Trophoblast cell (in vitro differentiated cells and primary cell): ENCODE measurements around the gene NOXA1.

Experiments used
- DNase-seq, 2 donors: peaks; one replicate each; pipeline ENCODE4 v3.0.0-alpha.2; 2016
- H2AFZ ChIP-seq: 2 replicates; pipeline ENCODE4 v1.6.1; 2013; ENCODE audit warnings: low read length, moderate library complexity, mild to moderate bottlenecking; ENCODE audit not compliant: insufficient read depth, poor library complexity
- H2AK5ac ChIP-seq: 2 replicates; pipeline ENCODE4 v1.6.1; 2013; ENCODE audit warnings: mild to moderate bottlenecking, low read length
- H2BK120ac ChIP-seq: 2 replicates; pipeline ENCODE4 v1.6.1; 2013; ENCODE audit warnings: low read length, mild to moderate bottlenecking, moderate library complexity; ENCODE audit not compliant: insufficient read depth, poor library complexity
- H2BK12ac ChIP-seq: 2 replicates; pipeline ENCODE4 v1.6.1; 2013; ENCODE audit warnings: mild to moderate bottlenecking, low read length, moderate library complexity
- H2BK5ac ChIP-seq: 2 replicates; pipeline ENCODE4 v1.6.1; 2013; ENCODE audit warnings: low read length, low read depth, moderate library complexity, mild to moderate bottlenecking; ENCODE audit not compliant: poor library complexity
- H3K14ac ChIP-seq: 2 replicates; pipeline ENCODE4 v1.6.1; 2013; ENCODE audit warnings: mild to moderate bottlenecking, low read length
- H3K18ac ChIP-seq: 2 replicates; pipeline ENCODE4 v1.6.1; 2013; ENCODE audit warnings: mild to moderate bottlenecking, low read length
- H3K23ac ChIP-seq: 2 replicates; pipeline ENCODE4 v1.6.1; 2013; ENCODE audit warnings: low read length
- H3K27ac ChIP-seq: 2 replicates; pipeline ENCODE4 v1.5.1; 2013; ENCODE audit warnings: low read depth, mild to moderate bottlenecking, inconsistent platforms, low read length, moderate library complexity
- H3K27me3 ChIP-seq: 2 replicates; pipeline ENCODE4 v1.6.1; 2013; ENCODE audit warnings: inconsistent platforms, mild to moderate bottlenecking, low read length, moderate library complexity; ENCODE audit not compliant: insufficient read depth
- H3K36me3 ChIP-seq, 2 experiments: 1 replicate in 1 of 2; 2 replicates in 1 of 2; pipeline ENCODE4 v1.6.1; 2013; ENCODE audit warnings: low read length in 2 of 2, mild to moderate bottlenecking in 2 of 2, moderate library complexity in 1 of 2; ENCODE audit not compliant: insufficient read depth in 2 of 2, control insufficient read depth in 1 of 2
- H3K4ac ChIP-seq: 2 replicates; pipeline ENCODE4 v1.6.1; 2013; ENCODE audit warnings: low read depth, mild to moderate bottlenecking, low read length, moderate library complexity
- H3K4me1 ChIP-seq, 2 experiments: 1 replicate in 1 of 2; 2 replicates in 1 of 2; pipeline ENCODE4 v1.6.1; 2013; ENCODE audit warnings: low read length in 2 of 2, mild to moderate bottlenecking in 2 of 2, moderate library complexity in 1 of 2; ENCODE audit not compliant: insufficient read depth in 2 of 2, control insufficient read depth in 1 of 2
- H3K4me2 ChIP-seq: 2 replicates; pipeline ENCODE4 v1.6.1; 2013; ENCODE audit warnings: inconsistent platforms, mild to moderate bottlenecking, low read length, moderate library complexity
- H3K4me3 ChIP-seq: 2 replicates; pipeline ENCODE4 v1.5.1; 2013; ENCODE audit warnings: mild to moderate bottlenecking, low read depth, low read length, inconsistent platforms
- H3K79me1 ChIP-seq: one replicate; pipeline ENCODE4 v1.6.1; 2013; ENCODE audit warnings: low read length
- H3K79me2 ChIP-seq: 2 replicates; pipeline ENCODE4 v1.6.1; 2013; ENCODE audit warnings: low read length, mild to moderate bottlenecking; ENCODE audit not compliant: control insufficient read depth, insufficient read depth, poor library complexity
- H3K9ac ChIP-seq: 2 replicates; pipeline ENCODE4 v1.6.1; 2013; ENCODE audit warnings: mild to moderate bottlenecking, low read length
- H3K9me3 ChIP-seq: 2 replicates; pipeline ENCODE4 v1.6.1; 2013; ENCODE audit warnings: low read depth, mild to moderate bottlenecking, control low read depth, inconsistent platforms, low read length; ENCODE audit not compliant: insufficient read depth
- H4K12ac ChIP-seq: 2 replicates; pipeline ENCODE4 v1.6.1; 2013; ENCODE audit warnings: low read depth, mild to moderate bottlenecking, low read length, moderate library complexity
- H4K8ac ChIP-seq: 2 replicates; pipeline ENCODE4 v1.6.1; 2013; ENCODE audit warnings: low read depth, mild to moderate bottlenecking, low read length, moderate library complexity
- H4K91ac ChIP-seq: one replicate; pipeline ENCODE4 v1.6.1; 2013; ENCODE audit warnings: low read depth, mild to moderate bottlenecking, low read length, moderate library complexity
- WGBS: extraction: QIAGEN DNeasy Blood & Tissue Kit; methylation state at CpG from one replicate; pipeline ENCODE4 v1.1.7; 2013; ENCODE audit warnings: missing lambda C conversion rate; ENCODE audit not compliant: insufficient read length, insufficient coverage; ENCODE audit errors: extremely low coverage; 5-methylcytosine and 5-hydroxymethylcytosine counted together

NOXA1 gene

GRCh38 chr9:137394866-137395665 is 28.1 kb upstream of the NOXA1 start:
- WGBS: no CpG with 5 or more reads among the region's 36 CpGs
- Histone ChIP-seq H2AFZ (no peak overlapping the region), H4K91ac (no peak overlapping the region), H3K9ac (no peak overlapping the region), H3K4me1 (peaks cover 0 to 5% of the 10 kb centered on the region in 2 experiments), H3K36me3 (no peaks in the 10 kb centered on the region), H3K14ac (no peak overlapping the region), H3K79me1 (no peaks in the 10 kb centered on the region), H3K27me3 (no peaks in the 10 kb centered on the region), H2BK5ac (no peak overlapping the region), H2BK12ac (no peak overlapping the region), H3K18ac (no peak overlapping the region), H3K23ac (no peak overlapping the region), H2AK5ac (no peak overlapping the region), H3K79me2 (no peaks in the 10 kb centered on the region), H3K4me2 (no peak overlapping the region), H4K12ac (no peak overlapping the region), H4K8ac (no peak overlapping the region), H3K9me3 (peaks cover 3% of the 10 kb centered on the region), H3K4ac (no peak overlapping the region), H3K27ac (no peak overlapping the region), H3K4me3 (no peak overlapping the region), H2BK120ac (no peak overlapping the region)
- DNase-seq: no peak

DNA sequence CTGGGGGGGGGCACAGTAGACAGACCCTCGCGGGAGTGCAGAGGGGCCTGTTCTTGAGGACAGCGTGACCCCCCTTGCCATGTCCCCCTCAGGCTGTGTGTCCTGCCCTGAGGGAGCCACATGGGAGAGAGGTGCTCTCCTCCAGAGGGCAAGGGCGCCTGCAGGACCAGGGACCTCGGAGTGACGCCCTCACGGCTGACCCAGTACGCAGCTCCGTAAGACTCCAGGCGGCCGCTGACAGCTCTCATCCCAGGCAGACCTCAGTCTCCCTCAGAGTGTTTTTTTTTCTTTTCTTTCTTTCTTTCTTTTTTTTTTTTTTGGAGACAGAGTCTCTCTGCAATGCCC is 27.6 kb upstream of the NOXA1 start:
- Histone ChIP-seq H3K4me3 (no peak overlapping the region), H2BK120ac (no peak overlapping the region), H3K4me2 (no peak overlapping the region), H3K14ac (no peak overlapping the region), H3K9me3 (peaks cover 3% of the 10 kb centered on the region), H3K23ac (no peak overlapping the region), H3K9ac (no peak overlapping the region), H3K4ac (no peak overlapping the region), H2AFZ (no peak overlapping the region), H3K4me1 (peaks cover 0 to 5% of the 10 kb centered on the region in 2 experiments), H3K27me3 (no peaks in the 10 kb centered on the region), H4K91ac (no peak overlapping the region), H2BK12ac (no peak overlapping the region), H3K27ac (no peak overlapping the region), H4K12ac (no peak overlapping the region), H2AK5ac (no peak overlapping the region), H2BK5ac (no peak overlapping the region), H3K79me2 (no peaks in the 10 kb centered on the region), H3K79me1 (no peaks in the 10 kb centered on the region), H4K8ac (no peak overlapping the region), H3K18ac (no peak overlapping the region), H3K36me3 (no peaks in the 10 kb centered on the region)
- no CpG with 5 or more reads among the region's 11 CpGs for WGBS
- DNase-seq: no peak

GRCh38 chr9:137396227-137396626 is 27.0 kb upstream of the NOXA1 start:
- no peak overlapping the region for H3K4me2 ChIP-seq
- H3K23ac ChIP-seq: no peak overlapping the region
- no peak overlapping the region for H4K12ac ChIP-seq
- no peak overlapping the region for H4K8ac ChIP-seq
- H4K91ac ChIP-seq: no peak overlapping the region
- no peak overlapping the region for H2BK5ac ChIP-seq
- no peaks in the 10 kb centered on the region for H3K27me3 ChIP-seq
- H3K79me2 ChIP-seq: no peaks in the 10 kb centered on the region
- no peaks in the 10 kb centered on the region for H3K36me3 ChIP-seq
- H3K18ac ChIP-seq: no peak overlapping the region
- no peak overlapping the region for H3K4ac ChIP-seq
- no peak overlapping the region for H2BK12ac ChIP-seq
- no peak overlapping the region for H3K4me3 ChIP-seq
- H3K9me3 ChIP-seq: peaks cover 3% of the 10 kb centered on the region
- no peak overlapping the region for H3K9ac ChIP-seq
- no peak overlapping the region for H3K14ac ChIP-seq
- no CpG with 5 or more reads among the region's 15 CpGs for WGBS
- H2AFZ ChIP-seq: no peak overlapping the region
- peak; percentile 64 to 80 for DNase-seq
- H2AK5ac ChIP-seq: no peak overlapping the region
- H3K4me1 ChIP-seq: peaks cover 0 to 5% of the 10 kb centered on the region in 2 experiments
- no peak overlapping the region for H3K27ac ChIP-seq
- no peak overlapping the region for H2BK120ac ChIP-seq
- no peaks in the 10 kb centered on the region for H3K79me1 ChIP-seq

DNA sequence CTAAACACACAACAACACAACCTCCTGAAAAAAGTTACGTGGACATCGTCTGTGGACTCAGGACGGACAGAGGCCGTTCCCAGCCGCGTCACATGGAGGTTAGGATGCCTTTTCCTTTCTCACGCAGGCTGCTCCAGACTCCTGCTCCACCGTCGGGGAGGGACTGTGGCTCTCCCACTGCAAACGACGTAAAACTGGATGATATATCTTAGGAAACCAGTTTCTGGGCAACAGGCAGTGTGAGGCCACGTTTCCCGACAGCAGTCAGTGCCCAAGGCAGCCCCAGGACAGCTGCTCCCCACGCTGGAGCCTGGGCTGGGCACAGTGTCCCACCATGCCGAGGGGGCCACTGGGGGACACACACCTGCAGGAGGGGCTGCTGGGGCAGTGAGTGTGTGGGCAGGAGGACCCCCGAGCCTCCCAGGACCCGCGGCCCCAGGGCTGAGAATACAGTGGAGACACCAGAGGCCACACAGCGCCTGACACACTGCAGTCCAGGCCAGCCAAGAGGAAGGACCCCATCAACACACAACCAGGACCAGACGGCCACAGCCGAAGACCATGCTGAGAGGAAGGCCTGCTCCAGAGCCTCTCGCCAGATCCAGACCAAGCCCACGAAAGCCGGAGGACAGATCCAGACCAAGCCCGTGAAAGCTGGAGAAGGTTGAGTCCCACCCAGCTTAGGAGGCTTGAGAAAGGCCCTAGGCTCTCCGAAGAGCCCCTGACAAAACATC is 26.4 kb upstream of the NOXA1 start:
- no peak for DNase-seq
- H2BK5ac ChIP-seq: no peak overlapping the region
- H2BK120ac ChIP-seq: no peak overlapping the region
- no peak overlapping the region for H3K4me3 ChIP-seq
- H3K36me3 ChIP-seq: no peaks in the 10 kb centered on the region
- peaks cover 3% of the 10 kb centered on the region for H3K9me3 ChIP-seq
- H3K14ac ChIP-seq: no peak overlapping the region
- no peak overlapping the region for H2AFZ ChIP-seq
- no peak overlapping the region for H4K8ac ChIP-seq
- H4K12ac ChIP-seq: no peak overlapping the region
- H3K4me1 ChIP-seq: peaks cover 0 to 5% of the 10 kb centered on the region in 2 experiments
- no peak overlapping the region for H2BK12ac ChIP-seq
- no peak overlapping the region for H3K27ac ChIP-seq
- H3K23ac ChIP-seq: no peak overlapping the region
- no peak overlapping the region for H3K9ac ChIP-seq
- no peak overlapping the region for H3K4me2 ChIP-seq
- H3K4ac ChIP-seq: no peak overlapping the region
- no peaks in the 10 kb centered on the region for H3K27me3 ChIP-seq
- no CpG with 5 or more reads among the region's 26 CpGs for WGBS
- no peaks in the 10 kb centered on the region for H3K79me1 ChIP-seq
- H2AK5ac ChIP-seq: no peak overlapping the region
- no peaks in the 10 kb centered on the region for H3K79me2 ChIP-seq
- no peak overlapping the region for H3K18ac ChIP-seq
- no peak overlapping the region for H4K91ac ChIP-seq
